Peyer's patch (tissue), 4 donors: ENCODE measurements around the gene TEX52.

Experiments
- CTCF ChIP-seq, 6 experiments: fragments of 450-650 bp in 4 of 6; fragments of 200-600 bp in 2 of 6; sonication (generic) in 1 of 6; IDR thresholded peaks; one replicate each; pipeline ENCODE4 v1.5.1; 2017 to 2019; ENCODE audit warnings: antibody characterized with exemption in 6 of 6, mild to moderate bottlenecking in 3 of 6, moderate library complexity in 1 of 6
- POLR2A ChIP-seq, 2 donors: fragments of 450-650 bp; IDR thresholded peaks; one replicate each; pipeline ENCODE4 v1.5.1; 2017; ENCODE audit warnings: antibody characterized with exemption in 2 of 2, mild to moderate bottlenecking in 2 of 2, moderate library complexity in 2 of 2

GRCh38 chr12:2893007-2893406, 36.2 kb upstream of the TEX52 start:
- TF ChIP-seq CTCF (IDR thresholded peaks at IDR 0.05), result no peak
- TF ChIP-seq POLR2A (IDR thresholded peaks at IDR 0.05), result no peak
